ENCODE measurements around the gene GASK1A. TPM values are rescaled to one million over a fixed set of nuclear protein-coding genes. Genes with fewer than 3 reads are reported as not detected.

Gene GASK1A
- total RNA-seq, 1 experiment from 2014 or later: 5.4 TPM

- Histone ChIP-seq H2BK20ac (ENCODE audit: low read depth, low read length, poor library complexity, severe bottlenecking) (no peak overlapping the region), H3K27ac (ENCODE audit: insufficient read length, low read depth, low read length) (no peak overlapping the region), H3K27me3 (ENCODE audit: insufficient read depth, low read length) (no peaks in the 10 kb centered on the region), H2BK5ac (ENCODE audit: insufficient read length, low read length) (no peak overlapping the region), H3K4me1 (ENCODE audit: insufficient read depth, low read length) (no peaks in the 10 kb centered on the region; the same call in 1 of the 2 replicates), H3K18ac (ENCODE audit: insufficient read length, low read depth, low read length) (no peak overlapping the region), H4K8ac (replicated peaks; ENCODE audit: insufficient read length, low read depth, low read length) (no peak overlapping the region), H3K23me2 (ENCODE audit: insufficient read length, low read depth, low read length, poor library complexity, severe bottlenecking) (no peaks in the 10 kb centered on the region), H3K9ac (ENCODE audit: extremely low read depth, insufficient read length, low read length) (no peak overlapping the region), H3K79me2 (ENCODE audit: insufficient read depth, low read length) (no peaks in the 10 kb centered on the region), H3K4ac (ENCODE audit: low read depth, low read length) (no peak overlapping the region), H3K56ac (ENCODE audit: insufficient read length, low read depth, low read length) (no peak overlapping the region), H4K5ac (ENCODE audit: insufficient read length, low read depth, low read length) (no peak overlapping the region), H3K79me1 (ENCODE audit: insufficient read depth, low read depth, low read length, poor library complexity, severe bottlenecking) (no peaks in the 10 kb centered on the region), H4K20me1 (ENCODE audit: control insufficient read depth, insufficient read depth, insufficient read length) (no peaks in the 10 kb centered on the region), H3T11ph (ENCODE audit: low read length) (no peak overlapping the region), H2BK120ac (ENCODE audit: low read depth, low read length, poor library complexity, severe bottlenecking) (no peak overlapping the region), H3K4me2 (ENCODE audit: insufficient read depth, insufficient read length, low read length) (no peak overlapping the region), H2AK5ac (ENCODE audit: insufficient read length, low read length) (no peak overlapping the region), H2AFZ (ENCODE audit: low read length) (no peak overlapping the region), H2BK15ac (ENCODE audit: low read depth, low read length) (no peak overlapping the region), H3K9me3 (ENCODE audit: control insufficient read depth, low read depth, low read length) (no peaks in the 10 kb centered on the region), H3K23ac (ENCODE audit: insufficient read length, low read depth, low read length) (no peak overlapping the region), H2BK12ac (ENCODE audit: insufficient read length, low read depth, low read length) (no peak overlapping the region), H3K14ac (ENCODE audit: insufficient read depth, low read length) (no peak overlapping the region), H4K91ac (ENCODE audit: insufficient read length, low read depth, low read length) (no peak overlapping the region)
- H3K4me1 Mint-ChIP-seq: 0 out of 4 replicates have a peak, but pooled peaks cover 2 to 6% of the 10 kb centered on the region in 2 experiments
- TF ChIP-seq CTCF (conservative IDR thresholded peaks at IDR 0.05): no peak
- no peak overlapping the region for H3K4me3 Mint-ChIP-seq
- H3K27me3 Mint-ChIP-seq (ENCODE audit: low read depth): peaks cover 14% of the 10 kb centered on the region
- no peak for DNase-seq
- WGBS (ENCODE audit: extremely low coverage, insufficient read length, low lambda C conversion rate): no CpG with 5 or more reads among the region's 15 CpGs
- no peak overlapping the region for H3K27ac Mint-ChIP-seq
- H3K9me3 Mint-ChIP-seq: peaks cover under 1 to 9% of the 10 kb centered on the region in 2 experiments; a peak in 4 of 5 replicates
- peaks cover 0 to 6% (median 2%) of the 10 kb centered on the region in 3 experiments; a peak in 3 of 7 replicates for H3K36me3 Mint-ChIP-seq (ENCODE audit: insufficient read depth in 1 of 3, low read depth in 3 of 3)
Measured at GRCh38 chr3:43055806-43056770, 77.0 kb downstream of the GASK1A start.

All from H9 (cell line).